Omental fat pad (tissue), 4 donors: ENCODE measurements around the gene SENP6. TPM values are rescaled to one million over a fixed set of nuclear protein-coding genes. Genes with fewer than 3 reads are reported as not detected.

Source experiments
- ATAC-seq: fragments of 150-250 bp; one replicate; pipeline ENCODE4 v1.9.1; 2016; ENCODE audit warnings: mild to moderate bottlenecking, moderate library complexity; ENCODE audit not compliant: low FRiP score
- DNase-seq: peaks from one replicate; pipeline ENCODE4 v3.0.0-alpha.2; 2019; ENCODE audit warnings: low spot score
- CTCF ChIP-seq, 3 donors: fragments of 450-650 bp; IDR thresholded peaks; one replicate each; pipeline ENCODE4 v1.5.1; 2016 to 2017; ENCODE audit warnings: antibody characterized with exemption in 3 of 3, mild to moderate bottlenecking in 3 of 3, moderate library complexity in 2 of 3
- total RNA-seq, 4 donors: library from RNA; depleted of rRNA; stranded (reverse); fragments of >200 nt; gene quantifications; one replicate each; pipeline ENCODE4 v1.1.0, GENCODE V29; 2016

Gene SENP6
- total RNA-seq, 4 donors from 2014 or later, result 88.2 to 134 (median 110) TPM

- DNase-seq, result no peak
Measured at GRCh38 chr6:75748743-75749538, 147.3 kb downstream of the SENP6 start, which contains the start of gene MYO6. Gene MYO6, plus strand, starts transcription at chr6:75749239. Its CDS starts 68,309 bp downstream, at chr6:75817548.

GRCh38 chr6:75751443-75751842 is 149.8 kb downstream of the SENP6 start:
- ATAC-seq, result no peak
- TF ChIP-seq CTCF (IDR thresholded peaks at IDR 0.05), result no peak
- no peak for DNase-seq

More at GRCh38 chr6:75748743-75749538, 147.3 kb downstream of the SENP6 start, which contains the start of gene MYO6:
- ATAC-seq, result peak; percentile 89
- TF ChIP-seq CTCF (IDR thresholded peaks at IDR 0.05), result no peak

- DNase-seq, result no peak
- ATAC-seq, result no peak
- TF ChIP-seq CTCF (IDR thresholded peaks at IDR 0.05), result no peak
Measured at GRCh38 chr6:75752365-75752764, 150.7 kb downstream of the SENP6 start.

- TF ChIP-seq CTCF (IDR thresholded peaks at IDR 0.05), result no peak
- ATAC-seq (no peak), DNase-seq (no peak)
Measured at GRCh38 chr6:75755704-75756103, 154.0 kb downstream of the SENP6 start.

- no peak for DNase-seq
- no peak for ATAC-seq
- no peak for TF ChIP-seq CTCF (IDR thresholded peaks at IDR 0.05)
Measured at GRCh38 chr6:75757295-75757694, 155.6 kb downstream of the SENP6 start.

- DNase-seq (no peak), ATAC-seq (no peak)
- TF ChIP-seq CTCF (IDR thresholded peaks at IDR 0.05), result no peak
Measured at GRCh38 chr6:75758061-75758460, 156.4 kb downstream of the SENP6 start.

GRCh38 chr6:75759207-75759606 is 157.5 kb downstream of the SENP6 start:
- ATAC-seq, result no peak
- TF ChIP-seq CTCF (IDR thresholded peaks at IDR 0.05), result no peak

More at GRCh38 chr6:75759207-75759606, 157.5 kb downstream of the SENP6 start:
- DNase-seq, result no peak
